Measurements from ENCODE around the gene PDCL3. TPM values are rescaled to one million over a fixed set of nuclear protein-coding genes. Genes with fewer than 3 reads are reported as not detected.

The PDCL3 gene
- polyA plus RNA-seq, 1 experiment: 10.9 TPM

- no peak for DNase-seq (ENCODE audit: low read depth)
- no peak for TF ChIP-seq CTCF (IDR thresholded peaks at IDR 0.05; ENCODE audit: insufficient read depth, low read depth, low read length)
- Histone ChIP-seq H3K27me3 (ENCODE audit: control insufficient read depth, insufficient read depth, low read length) (peaks cover 8% of the 10 kb centered on the region), H3K36me3 (ENCODE audit: control insufficient read depth, insufficient read depth, low read length) (no peaks in the 10 kb centered on the region), H3K4me3 (ENCODE audit: low read depth, low read length) (no peak overlapping the region)
- CTCF ChIA-PET: no interaction called here
- POLR2A ChIA-PET: no interaction called here
Measured at GRCh38 chr2:100615886-100616285, 53.1 kb downstream of the PDCL3 start.

- no peak for TF ChIP-seq CTCF (IDR thresholded peaks at IDR 0.05; ENCODE audit: insufficient read depth, low read depth, low read length)
- ChIA-PET CTCF (interaction anchor here (3.7 kb wide), 1 partner anchor 11 kb away, joined by 19 read pairs; no protein-coding TSS in a partner anchor), POLR2A (no interaction called here)
- no peak for DNase-seq (ENCODE audit: low read depth)
- no peak overlapping the region for H3K4me3 ChIP-seq (ENCODE audit: low read depth, low read length)
- no peaks in the 10 kb centered on the region for H3K36me3 ChIP-seq (ENCODE audit: control insufficient read depth, insufficient read depth, low read length)
- peaks cover 8% of the 10 kb centered on the region for H3K27me3 ChIP-seq (ENCODE audit: control insufficient read depth, insufficient read depth, low read length)
Measured at GRCh38 chr2:100616841-100617390, 54.1 kb downstream of the PDCL3 start.

GRCh38 chr2:100619951-100620350, 57.2 kb downstream of the PDCL3 start:
- Histone ChIP-seq H3K36me3 (ENCODE audit: control insufficient read depth, insufficient read depth, low read length) (no peaks in the 10 kb centered on the region), H3K27me3 (ENCODE audit: control insufficient read depth, insufficient read depth, low read length) (peaks cover 6% of the 10 kb centered on the region), H3K4me3 (ENCODE audit: low read depth, low read length) (no peak overlapping the region)
- POLR2A ChIA-PET: no interaction called here
- TF ChIP-seq CTCF (IDR thresholded peaks at IDR 0.05; ENCODE audit: insufficient read depth, low read depth, low read length): no peak
- DNase-seq (ENCODE audit: low read depth): no peak
- CTCF ChIA-PET: interaction anchor here (1.5 to 5.1 kb wide), 3 partner anchors 9 to 14 kb away, joined by 3 to 19 read pairs (median 19); no protein-coding TSS in a partner anchor

- TF ChIP-seq CTCF (IDR thresholded peaks at IDR 0.05; ENCODE audit: insufficient read depth, low read depth, low read length): no peak
- no peak for DNase-seq (ENCODE audit: low read depth)
- peaks cover 8% of the 10 kb centered on the region for H3K27me3 ChIP-seq (ENCODE audit: control insufficient read depth, insufficient read depth, low read length)
- ChIA-PET CTCF (interaction anchor here (1.2 to 5.1 kb wide), 4 partner anchors 9 to 392 kb away, joined by 3 to 19 read pairs (median 11); no protein-coding TSS in a partner anchor), POLR2A (no interaction called here)
- no peak overlapping the region for H3K4me3 ChIP-seq (ENCODE audit: low read depth, low read length)
- no peaks in the 10 kb centered on the region for H3K36me3 ChIP-seq (ENCODE audit: control insufficient read depth, insufficient read depth, low read length)
Measured at GRCh38 chr2:100620481-100620880, 57.7 kb downstream of the PDCL3 start.

- DNase-seq (ENCODE audit: low read depth): no peak
- H3K4me3 ChIP-seq (ENCODE audit: low read depth, low read length): no peak overlapping the region
- H3K27me3 ChIP-seq (ENCODE audit: control insufficient read depth, insufficient read depth, low read length): peaks cover 8% of the 10 kb centered on the region
- no peak for TF ChIP-seq CTCF (IDR thresholded peaks at IDR 0.05; ENCODE audit: insufficient read depth, low read depth, low read length)
- H3K36me3 ChIP-seq (ENCODE audit: control insufficient read depth, insufficient read depth, low read length): no peaks in the 10 kb centered on the region
- CTCF ChIA-PET: interaction anchor here (1.2 to 5.1 kb wide), 2 partner anchors 10 to 391 kb away, joined by 3 to 19 read pairs; no protein-coding TSS in a partner anchor
- POLR2A ChIA-PET: no interaction called here
Measured at GRCh38 chr2:100621371-100621951, 58.7 kb downstream of the PDCL3 start.

Data from BJ (cell line).